SKM-1 (cell line): ENCODE results near the gene CLGN.
"Not testable (repeated sequence)": the region's sequence is repeated elsewhere in the genome, so short reads cannot be mapped to it uniquely, and the experiment has no call there.

Experiments
- DNase-seq: peaks from one replicate; lab custom pipeline; 2025; ENCODE audit not compliant: unreplicated experiment; lab: John Stamatoyannopoulos, UW

CLGN gene, protein sequence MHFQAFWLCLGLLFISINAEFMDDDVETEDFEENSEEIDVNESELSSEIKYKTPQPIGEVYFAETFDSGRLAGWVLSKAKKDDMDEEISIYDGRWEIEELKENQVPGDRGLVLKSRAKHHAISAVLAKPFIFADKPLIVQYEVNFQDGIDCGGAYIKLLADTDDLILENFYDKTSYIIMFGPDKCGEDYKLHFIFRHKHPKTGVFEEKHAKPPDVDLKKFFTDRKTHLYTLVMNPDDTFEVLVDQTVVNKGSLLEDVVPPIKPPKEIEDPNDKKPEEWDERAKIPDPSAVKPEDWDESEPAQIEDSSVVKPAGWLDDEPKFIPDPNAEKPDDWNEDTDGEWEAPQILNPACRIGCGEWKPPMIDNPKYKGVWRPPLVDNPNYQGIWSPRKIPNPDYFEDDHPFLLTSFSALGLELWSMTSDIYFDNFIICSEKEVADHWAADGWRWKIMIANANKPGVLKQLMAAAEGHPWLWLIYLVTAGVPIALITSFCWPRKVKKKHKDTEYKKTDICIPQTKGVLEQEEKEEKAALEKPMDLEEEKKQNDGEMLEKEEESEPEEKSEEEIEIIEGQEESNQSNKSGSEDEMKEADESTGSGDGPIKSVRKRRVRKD

DNA sequence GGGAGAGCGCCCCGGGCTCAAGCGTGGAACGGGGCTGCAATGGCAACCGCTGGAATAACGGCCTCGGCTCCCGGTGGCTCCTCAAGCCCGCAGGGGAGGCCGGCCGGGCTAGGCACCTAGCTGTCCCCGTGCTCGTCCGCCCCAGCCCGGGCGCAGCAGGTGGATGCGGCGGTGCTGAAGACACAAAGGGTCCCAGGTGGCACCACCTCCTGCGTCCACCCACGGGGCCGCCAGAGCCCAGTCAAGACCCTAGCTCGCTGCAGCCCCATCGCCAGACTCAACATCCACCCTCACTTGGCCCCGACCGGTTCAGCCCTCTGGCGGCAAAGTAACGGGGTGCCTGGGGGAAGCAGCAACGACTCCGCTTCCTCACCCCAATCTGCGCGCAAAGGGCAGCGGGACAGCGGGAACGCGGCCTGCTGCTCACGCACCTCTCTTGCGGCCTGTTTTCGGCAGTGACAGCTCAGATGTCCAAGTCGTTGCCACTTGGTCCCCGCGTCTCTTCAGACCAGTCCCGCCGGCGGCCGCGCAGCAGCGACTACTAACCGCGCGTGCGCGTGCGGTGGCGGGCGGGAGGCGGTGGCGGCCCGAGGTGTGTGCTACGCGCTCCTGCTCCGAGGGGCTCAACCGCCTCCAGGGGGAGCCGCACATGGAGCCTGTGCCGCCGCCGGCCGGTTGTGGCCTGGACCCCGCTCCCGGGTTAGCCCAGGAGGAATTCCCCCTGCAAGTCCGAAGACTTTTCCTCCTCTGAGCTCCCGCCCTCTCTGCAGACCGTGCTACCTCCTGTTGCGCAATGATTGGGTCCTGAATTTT lies at the start of gene CLGN:
Gene CLGN, minus strand, starts transcription at position 543 of the 813 bp plus-strand sequence. CDS start 14,570 bp downstream, outside the sequence.
- DNase-seq, result peak; percentile 76

DNA sequence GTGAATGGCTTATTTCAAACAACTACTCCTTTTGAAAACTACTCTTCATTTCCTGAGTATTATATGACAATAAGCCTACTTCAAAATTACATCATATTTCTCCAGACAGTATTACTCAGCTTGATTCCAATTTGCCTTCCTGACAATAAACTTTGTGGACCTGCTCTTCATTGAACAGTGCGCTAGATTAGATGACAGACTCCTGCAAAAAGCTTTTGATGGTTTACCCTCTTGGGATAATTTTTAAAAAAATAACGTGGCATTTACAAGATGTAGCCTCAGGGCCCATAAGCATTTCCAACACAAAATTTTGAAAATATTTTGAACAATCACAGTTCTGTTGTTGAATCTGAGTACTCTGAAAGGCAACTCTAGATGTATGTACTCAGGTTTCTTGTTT lies 44.7 kb upstream of the CLGN start:
- no peak for DNase-seq

DNA sequence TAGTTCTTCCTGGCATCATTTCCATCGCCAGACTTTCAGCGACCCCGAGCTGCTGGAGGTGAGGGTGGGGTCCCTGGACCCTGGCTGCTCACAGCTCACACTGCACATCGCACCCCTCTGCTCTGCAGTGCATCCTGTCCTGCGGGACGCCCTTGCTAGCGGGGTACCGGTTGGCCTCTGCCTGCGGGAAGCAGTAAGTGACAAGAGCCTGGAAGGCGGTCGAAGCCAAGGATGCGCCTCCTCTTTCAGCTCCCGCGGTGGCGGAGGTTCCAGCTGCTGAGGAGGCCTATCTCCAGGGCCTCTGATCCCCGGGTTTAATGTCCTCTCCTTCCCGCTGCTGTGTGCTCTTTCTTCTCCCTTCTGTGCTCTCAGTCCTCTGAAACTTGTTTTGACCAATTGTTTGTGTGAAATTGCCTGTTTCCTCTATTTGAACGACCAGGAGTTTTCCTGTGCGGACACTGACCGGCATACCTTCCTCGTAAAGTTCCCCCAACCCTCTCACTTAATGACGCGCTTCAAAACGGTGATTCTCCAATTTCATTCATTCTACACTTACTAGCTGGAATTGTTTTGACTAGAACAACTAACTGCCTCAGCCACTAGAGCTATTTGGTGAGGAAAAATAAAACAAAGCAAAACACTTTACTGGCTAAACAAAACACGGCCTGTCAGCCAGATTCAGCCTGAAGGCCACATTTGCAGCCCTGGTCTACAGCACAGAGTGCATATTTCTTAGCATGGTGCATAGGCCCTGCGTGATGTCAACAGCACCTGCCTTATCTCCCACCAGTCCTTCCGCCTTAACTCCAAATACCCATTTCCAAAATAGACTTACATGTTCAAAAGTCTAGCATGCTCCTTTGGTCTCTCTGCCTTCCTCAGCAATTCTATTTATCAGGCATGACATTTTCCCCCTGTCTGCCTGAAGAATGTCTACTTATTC lies 42.6 kb upstream of the CLGN start:
- DNase-seq, result no peak

DNA sequence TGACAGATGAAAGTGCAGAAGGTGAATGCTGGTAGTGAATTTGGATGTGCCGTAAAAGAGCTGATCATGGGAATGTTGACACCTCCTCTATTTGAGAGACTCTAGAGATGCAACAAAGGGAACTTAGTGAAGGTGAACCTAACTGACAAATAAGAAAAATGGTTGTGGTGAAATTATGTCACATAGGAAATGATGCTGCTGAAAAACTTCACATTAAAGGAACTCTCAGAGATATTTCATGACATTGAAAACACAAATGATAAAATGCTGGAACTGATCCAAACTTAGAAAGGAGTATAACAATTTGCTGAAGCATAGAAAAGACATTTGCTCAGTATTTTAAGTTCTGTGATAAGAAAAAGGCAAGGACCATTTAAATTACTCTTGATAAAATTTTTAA lies 38.7 kb upstream of the CLGN start:
- DNase-seq, result no peak

DNA sequence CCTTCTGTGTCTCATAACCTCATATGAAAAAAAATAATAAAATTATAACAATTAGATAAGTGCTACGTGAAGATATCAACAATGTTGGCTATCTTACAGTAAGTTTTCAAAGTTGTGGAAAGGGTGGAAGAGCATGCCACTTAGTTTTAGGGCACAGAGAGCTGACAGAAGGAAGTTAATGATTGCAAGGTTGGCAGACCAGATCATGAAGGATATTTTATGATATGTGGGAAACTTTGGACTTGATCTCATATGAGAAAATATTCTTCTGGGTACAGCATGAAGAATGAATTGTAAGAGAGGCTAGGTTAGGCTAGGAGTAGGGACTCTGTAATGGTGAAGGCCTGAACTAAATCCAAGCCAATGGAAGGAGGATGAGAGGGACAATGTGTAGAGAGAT lies 36.2 kb upstream of the CLGN start:
- DNase-seq, result no peak

DNA sequence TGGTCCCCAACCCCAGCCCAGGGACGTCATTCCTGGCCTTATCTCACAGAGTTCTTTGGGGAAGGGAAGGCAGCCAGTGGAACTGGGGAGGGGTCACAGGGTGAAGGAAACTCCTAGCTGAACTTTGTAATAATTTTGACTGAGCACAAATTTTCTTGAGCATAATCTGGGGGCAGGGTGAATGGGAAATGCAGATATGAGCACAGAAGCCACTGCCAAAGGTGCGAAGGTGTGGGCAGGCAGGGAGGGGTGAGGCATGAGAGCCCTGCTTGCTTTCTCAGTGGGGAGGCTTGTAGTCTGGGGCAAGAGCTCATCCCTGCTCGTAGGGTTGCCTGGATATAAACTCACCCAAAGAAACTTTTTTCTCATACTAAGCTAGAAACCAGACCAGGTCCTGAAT lies 35.7 kb upstream of the CLGN start:
- DNase-seq, result no peak

DNA sequence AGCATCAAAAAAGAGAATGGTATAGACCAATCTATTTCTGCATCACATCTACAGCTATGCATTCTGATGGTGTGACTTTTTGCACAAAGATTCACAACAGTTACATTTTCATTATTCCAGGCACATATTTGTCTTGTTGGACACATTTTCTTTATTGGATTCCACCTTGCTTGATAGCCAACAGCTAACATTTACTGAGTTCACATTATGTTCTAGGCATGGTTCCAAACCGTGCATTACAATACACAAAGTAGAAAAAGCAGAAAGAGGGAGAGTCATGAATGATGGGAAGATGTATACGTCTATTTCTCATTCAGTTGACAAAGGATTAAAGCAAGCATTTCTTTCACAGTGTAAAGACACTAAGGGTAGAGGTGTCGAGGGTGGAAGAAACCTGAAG lies 22.9 kb upstream of the CLGN start:
- DNase-seq, result no peak

DNA sequence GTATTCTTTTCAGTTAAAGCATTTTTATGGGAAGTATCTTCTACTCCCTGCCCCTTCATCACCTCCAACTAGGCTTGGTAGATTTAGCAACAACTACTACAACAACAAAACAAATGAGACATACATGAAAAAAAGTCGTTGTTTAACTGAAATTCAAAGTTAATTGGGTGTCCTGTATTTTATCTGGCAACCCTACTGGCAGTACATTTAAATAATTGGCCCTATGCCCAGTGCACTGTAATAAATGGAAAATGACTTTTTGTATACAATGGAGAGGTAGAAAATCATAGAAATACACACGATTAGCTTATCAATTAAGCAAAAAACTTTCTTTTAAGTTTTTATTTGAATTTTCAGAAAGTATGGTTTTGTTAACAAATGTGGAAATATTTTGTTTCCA lies 21.4 kb upstream of the CLGN start:
- no peak for DNase-seq

DNA sequence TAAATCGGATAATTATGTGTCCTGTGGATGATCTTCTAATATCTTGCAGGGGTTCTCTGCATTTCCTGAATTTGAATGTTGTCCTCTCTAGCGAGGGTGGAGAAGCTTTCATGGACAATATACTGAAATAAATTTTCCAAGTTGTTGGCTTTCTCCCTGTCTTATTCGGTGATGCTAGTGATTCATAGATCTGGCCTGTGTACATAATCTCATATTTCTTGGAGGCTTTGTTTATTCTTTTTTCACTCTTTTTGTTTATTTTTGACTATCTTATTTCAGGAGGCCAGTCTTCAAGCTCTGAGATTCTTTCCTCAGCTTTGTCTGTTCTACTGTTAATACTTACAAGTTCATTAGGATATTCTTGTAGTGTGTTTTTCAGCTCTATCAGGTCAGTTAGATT lies 20.7 kb upstream of the CLGN start:
- DNase-seq, result no peak

DNA sequence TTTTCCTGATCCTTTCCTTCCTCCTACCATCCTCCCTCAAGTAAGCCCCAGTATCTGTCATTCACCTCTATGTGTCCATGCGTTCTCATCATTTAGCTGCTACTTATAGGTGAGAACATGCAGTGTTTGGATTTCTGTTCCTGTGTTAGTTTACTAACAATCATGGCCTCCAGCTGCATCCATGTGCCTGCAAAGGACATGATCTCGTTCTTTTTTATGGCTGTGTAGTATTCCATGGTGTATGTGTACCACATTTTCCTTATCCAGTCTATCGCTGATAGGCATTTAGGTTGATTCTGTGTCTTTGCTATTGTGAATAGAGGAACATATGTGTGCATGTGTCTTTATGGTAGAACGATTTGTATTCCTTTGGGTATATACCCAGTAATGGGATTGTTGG lies 16.9 kb upstream of the CLGN start:
- DNase-seq, result not testable (repeated sequence)

DNA sequence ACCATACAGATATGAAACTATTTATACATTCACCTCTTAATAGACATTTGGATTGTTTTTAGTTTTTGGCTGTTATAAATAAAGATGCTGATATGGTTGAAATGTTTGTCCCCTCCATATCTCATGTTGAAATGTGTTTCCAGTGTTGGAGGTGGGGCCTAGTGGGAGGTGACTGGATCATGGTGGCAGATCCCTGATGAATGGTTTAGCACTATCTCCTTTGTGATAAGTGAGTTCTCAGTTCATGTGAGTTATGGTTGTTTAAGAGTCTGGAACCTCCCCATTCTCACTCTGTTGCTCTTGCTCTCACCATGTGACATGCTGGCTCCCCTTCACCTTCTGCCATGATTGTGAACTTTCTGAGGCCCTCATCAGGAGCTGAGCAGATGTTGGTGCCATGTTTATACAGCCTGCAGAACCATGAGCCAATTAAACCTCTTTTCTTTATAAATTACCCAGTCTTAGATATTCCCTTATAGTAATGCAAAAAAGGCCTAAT lies 12.2 kb upstream of the CLGN start:
- DNase-seq, result no peak

DNA sequence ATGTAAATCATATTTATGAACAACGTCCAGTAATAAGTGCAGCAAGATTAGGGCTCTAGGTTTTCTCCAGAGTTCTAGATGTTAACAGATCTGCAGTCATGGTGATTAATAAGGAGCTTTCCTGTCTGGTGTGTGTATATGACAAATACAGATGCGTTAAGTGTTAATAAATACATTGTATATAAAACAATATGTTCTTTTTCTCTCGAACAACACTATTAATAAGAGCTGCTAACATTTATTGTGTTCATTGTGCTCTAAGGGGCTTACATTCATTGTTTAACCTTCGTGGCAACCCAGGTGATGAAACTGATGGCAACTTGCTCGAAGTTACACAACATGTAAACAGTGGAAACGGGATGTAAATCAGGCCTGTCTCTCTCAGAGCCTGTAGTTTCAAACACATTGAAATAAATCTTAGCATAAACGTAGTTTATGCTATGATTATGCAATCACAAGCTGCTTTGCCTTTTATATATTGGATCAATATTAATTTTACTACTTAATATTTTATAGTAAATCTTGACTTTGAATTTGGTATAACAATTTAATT lies 547 bp upstream of the CLGN start:
- DNase-seq, result peak; percentile 43

DNA sequence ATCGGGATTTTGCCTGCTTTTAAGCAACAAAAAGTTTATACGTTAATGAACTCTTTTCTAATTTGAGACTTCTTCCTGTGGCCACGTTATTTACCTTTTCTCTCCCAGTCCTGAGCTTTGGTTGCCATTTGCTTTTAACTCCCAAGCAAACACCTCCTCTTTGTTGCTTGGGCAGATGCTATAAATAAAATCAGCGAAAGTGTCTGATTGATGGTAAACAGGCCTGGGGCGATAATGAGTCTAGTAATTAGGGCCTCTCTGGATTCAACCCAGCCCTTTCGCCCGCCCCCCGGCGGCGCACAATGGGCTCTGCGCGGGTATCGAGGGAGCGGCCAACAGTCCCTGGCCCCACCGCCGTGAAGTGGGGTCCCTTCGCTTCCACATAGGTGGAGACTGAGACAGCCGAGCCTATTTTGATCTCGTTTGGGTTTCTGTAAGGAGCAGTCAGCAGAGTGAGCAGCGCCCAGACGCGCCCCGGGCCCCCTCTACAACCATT lies 790 bp downstream of the CLGN start:
- peak; percentile 7 for DNase-seq

DNA sequence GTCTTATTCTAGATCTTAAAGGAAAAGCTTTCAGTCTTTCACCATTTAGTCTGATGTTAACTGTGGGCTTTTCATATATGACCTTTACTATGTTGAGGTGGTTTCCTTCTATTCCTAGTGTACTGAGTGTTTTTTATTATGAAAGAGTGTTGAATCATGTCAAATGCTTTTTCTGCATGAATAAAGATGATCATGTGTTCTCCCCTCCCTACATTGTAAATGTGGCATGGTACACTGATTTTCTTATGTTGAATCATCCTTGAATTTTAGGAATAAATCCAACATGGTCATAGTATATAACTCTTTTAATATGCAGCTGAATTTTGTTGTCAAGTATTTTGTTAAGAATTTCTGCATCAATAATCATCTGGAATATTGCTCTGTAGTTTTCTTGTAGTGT lies 4.3 kb downstream of the CLGN start:
- no peak for DNase-seq

DNA sequence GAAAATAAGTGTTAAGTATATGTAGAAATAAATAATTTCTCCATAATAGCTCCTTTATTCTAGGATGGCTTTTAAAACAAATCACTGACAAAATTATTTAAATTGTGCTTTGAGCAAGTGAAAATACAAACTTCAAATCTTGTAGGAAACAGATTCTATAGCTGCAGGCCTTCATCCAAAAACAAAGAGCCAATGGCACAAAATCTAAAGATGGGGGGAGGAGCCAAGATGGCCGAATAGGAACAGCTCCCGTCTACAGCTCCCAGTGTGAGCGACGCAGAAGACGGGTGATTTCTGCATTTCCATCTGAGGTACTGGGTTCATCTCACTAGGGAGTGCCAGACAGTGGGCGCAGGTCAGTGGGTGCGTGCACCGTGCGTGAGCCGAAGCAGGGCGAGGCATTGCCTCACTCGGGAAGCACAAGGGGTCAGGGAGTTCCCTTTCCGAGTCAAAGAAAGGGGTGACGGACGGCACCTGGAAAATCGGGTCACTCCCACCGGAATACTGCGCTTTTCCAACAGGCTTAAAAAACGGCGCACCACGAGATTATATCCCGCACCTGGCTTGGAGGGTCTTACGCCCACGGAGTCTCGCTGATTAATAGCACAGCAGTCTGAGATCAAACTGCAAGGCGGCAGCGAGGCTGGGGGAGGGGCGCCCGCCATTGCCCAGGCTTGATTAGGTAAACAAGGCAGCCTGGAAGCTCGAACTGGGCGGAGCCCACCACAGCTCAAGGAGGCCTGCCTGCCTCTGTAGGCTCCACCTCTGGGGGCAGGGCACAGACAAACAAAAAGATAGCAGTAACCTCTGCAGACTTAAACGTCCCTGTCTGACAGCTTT lies 14.1 kb downstream of the CLGN start:
- DNase-seq, result not testable (repeated sequence)

DNA sequence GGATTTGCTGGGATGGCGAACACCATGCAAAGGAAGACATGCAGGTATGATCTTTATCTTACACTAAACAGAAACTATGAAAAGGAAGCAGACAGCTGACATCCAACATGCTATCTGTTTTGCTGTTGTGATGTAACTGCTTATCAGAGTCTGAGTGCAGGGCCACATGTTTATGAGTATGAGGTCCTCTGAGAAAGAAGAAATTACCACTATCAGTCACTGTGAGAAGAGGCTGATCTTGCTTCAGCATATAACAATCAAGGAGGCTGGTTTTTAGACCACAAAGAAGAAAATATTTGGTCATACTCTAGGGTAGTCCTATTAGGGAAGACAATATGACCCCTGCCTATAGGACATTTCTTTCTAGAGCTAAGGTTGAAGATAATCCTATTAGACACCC lies 18.5 kb downstream of the CLGN start:
- DNase-seq, result no peak

DNA sequence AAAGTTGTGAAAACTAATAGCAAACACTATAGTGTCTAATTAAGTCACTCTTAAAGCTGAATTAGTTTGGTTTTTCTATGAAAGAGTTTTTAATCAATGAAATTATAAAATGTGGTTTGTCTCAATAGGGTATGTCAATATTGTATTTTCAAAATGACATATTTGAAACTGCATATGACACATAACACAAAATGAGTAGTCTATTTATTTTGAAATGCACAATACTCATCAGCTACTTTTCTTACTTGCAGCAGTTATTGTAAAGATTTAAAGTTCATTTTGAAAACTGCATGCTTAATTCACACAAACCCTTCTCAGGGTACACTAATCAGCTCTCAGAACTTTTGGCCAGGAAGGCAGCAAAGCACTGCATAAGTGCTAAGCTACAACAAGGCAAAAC lies 21.2 kb downstream of the CLGN start:
- no peak for DNase-seq

DNA sequence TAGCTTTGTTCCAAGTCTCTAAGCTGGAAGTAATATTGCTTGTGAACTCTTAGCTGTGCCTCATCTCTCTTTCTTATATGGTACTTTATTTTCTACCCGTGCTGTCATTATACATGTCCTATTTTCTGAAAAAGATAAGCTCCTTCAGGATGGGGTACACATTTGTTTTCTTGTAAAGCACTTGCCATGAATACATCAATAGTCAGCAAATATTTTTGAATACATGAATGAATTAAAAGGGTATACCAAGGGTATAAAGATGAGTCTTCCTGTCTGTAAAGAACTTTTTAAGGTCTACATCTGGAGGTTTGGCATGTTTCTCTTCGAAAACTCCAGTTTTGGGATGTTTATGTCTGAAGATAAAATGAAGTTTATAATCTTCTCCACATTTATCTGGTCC lies 27.3 kb downstream of the CLGN start:
- no peak for DNase-seq

DNA sequence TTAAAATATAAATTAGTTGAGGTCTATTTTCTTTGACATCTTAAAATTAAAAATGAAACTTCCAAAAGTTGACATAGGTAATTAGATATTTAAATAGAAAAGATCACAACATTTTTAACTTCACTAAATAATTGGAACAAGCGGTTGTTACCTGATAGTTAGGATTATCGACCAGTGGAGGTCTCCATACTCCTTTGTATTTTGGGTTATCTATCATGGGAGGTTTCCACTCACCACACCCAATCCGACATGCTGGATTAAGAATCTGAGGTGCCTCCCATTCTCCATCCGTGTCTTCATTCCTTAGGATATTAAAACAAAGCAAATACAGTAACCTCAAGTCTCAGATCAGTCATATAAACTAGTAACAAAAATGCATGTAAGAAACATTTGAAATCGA lies 31.8 kb downstream of the CLGN start:
- DNase-seq, result no peak
